SH-SY5Y (cell line): ENCODE measurements around the gene LONP2.
A peak's percentile ranks its signal among the peaks of the same experiment; 100 is the strongest.

Experiments used
- GATA2 ChIP-seq: IDR thresholded peaks from 2 replicates; pipeline ENCODE4 v1.6.1; 2011; ENCODE audit warnings: mild to moderate bottlenecking, low read depth, low read length
- GATA3 ChIP-seq: IDR thresholded peaks from 2 replicates; pipeline ENCODE4 v1.6.1; 2011; ENCODE audit warnings: low read depth, mild to moderate bottlenecking, low read length, moderate library complexity

DNA sequence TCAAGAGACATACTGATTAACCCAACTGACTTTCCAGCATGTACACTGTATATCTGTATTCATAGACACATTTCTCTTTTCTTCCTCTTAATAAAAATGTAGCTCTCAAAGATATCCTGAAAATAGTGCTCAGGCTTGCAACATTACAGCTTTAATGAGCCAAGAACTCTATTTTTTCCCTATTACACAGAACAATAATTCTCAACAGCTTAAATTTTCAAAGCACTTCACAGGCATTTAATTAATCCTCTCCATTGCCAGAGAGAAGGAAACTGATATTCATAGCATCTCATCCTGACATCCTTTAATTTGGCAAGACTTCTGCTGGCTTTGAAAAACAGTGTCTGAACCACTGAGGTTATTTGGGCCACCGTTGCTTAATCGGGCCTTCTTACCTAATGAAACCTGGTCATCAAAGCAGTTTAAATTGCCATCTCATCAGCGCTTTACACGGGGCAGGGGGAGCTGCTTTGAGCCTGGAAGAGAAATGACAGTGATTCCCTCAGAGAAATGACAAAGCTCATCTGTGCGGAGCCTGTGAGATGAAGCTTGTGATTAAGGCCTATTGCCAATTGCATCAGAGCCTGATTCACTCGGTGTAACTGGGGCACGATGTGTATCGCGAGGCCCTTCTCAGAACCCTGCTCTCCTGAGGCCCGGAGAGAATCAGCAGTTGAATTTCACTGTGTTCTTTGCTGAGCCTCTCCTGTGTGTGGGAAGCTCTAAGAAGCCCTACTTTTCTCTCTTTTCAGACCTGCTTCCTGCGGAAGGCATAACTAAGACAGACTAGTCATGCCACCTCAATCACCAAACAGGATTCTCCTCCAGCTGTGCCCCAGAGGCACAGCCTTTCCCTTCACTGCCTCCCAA, 149.6 kb downstream of the LONP2 start:
- peak; percentile 94 for TF ChIP-seq GATA2
- peak; percentile 63 for TF ChIP-seq GATA3
